OCI-LY7 (cell line): Measurements from ENCODE around the gene NYNRIN. TPM values are rescaled to one million over a fixed set of nuclear protein-coding genes. Genes with fewer than 3 reads are reported as not detected.
A peak's percentile ranks its signal among the peaks of the same experiment; 100 is the strongest.

Experiments used
- BruUV-seq: library from RNA; stranded (reverse); fragments of 400-500 nt; replicated peaks from 2 replicates; lab custom pipeline; 2021; lab: Mats Ljungman, UMichigan
- CTCF ChIA-PET: fragments of 300-600 bp; sonication (Branson Sonifier 250); formaldehyde crosslinking; loops from one replicate; lab custom pipeline; 2022; ENCODE audit warnings: antibody characterized with exemption; ENCODE audit not compliant: unreplicated experiment; lab: Charles Lee
- POLR2A ChIA-PET: fragments of 300-600 bp; sonication (Branson Sonifier 250); formaldehyde crosslinking; loops from one replicate; lab custom pipeline; 2022; ENCODE audit warnings: antibody characterized with exemption; lab: Charles Lee
- DNase-seq: peaks from one replicate; pipeline ENCODE4 v3.0.0-alpha.2; 2015; ENCODE audit warnings: low spot score
- H2AFZ ChIP-seq: fragments of 200-600 bp; sonication (generic), shearing (Covaris generic); 2 replicates; pipeline ENCODE4 v1.6.1; 2014; ENCODE audit warnings: mild to moderate bottlenecking, antibody characterized with exemption, low read length, moderate library complexity
- H3K27ac ChIP-seq: fragments of 200-600 bp; sonication (generic); 2 replicates; pipeline ENCODE4 v1.5.1; 2014; ENCODE audit warnings: mixed run types, low read depth, mild to moderate bottlenecking, moderate library complexity, low read length, inconsistent platforms; ENCODE audit not compliant: poor library complexity, severe bottlenecking
- H3K36me3 ChIP-seq: fragments of 200-600 bp; sonication (generic); 2 replicates; pipeline ENCODE4 v1.6.1; 2014; ENCODE audit warnings: mild to moderate bottlenecking, antibody characterized with exemption, low read length, moderate library complexity, mixed read lengths; ENCODE audit not compliant: insufficient read depth
- H3K4me1 ChIP-seq: fragments of 200-600 bp; sonication (generic); 2 replicates; pipeline ENCODE4 v1.5.1; 2014; ENCODE audit warnings: mild to moderate bottlenecking, low read length; ENCODE audit not compliant: insufficient read depth, poor library complexity, severe bottlenecking
- H3K4me2 ChIP-seq: fragments of 200-600 bp; sonication (generic); 2 replicates; pipeline ENCODE4 v1.6.1; 2014; ENCODE audit warnings: mild to moderate bottlenecking, low read length
- H3K4me3 ChIP-seq: fragments of 200-600 bp; sonication (generic); 2 replicates; pipeline ENCODE4 v1.5.1; 2014; ENCODE audit warnings: mild to moderate bottlenecking, low read depth, low read length; ENCODE audit not compliant: poor library complexity, severe bottlenecking
- H3K79me2 ChIP-seq: fragments of 200-600 bp; sonication (generic); 2 replicates; pipeline ENCODE4 v1.6.1; 2016; ENCODE audit warnings: low read depth, mild to moderate bottlenecking, low read length, moderate library complexity, mixed read lengths; ENCODE audit not compliant: insufficient read depth
- H3K9me2 ChIP-seq: fragments of 200-600 bp; sonication (generic); 2 replicates; pipeline ENCODE4 v1.6.1; 2016; ENCODE audit warnings: mild to moderate bottlenecking, low read length, mixed read lengths; ENCODE audit not compliant: insufficient read depth
- H3K9me3 ChIP-seq: fragments of 200-600 bp; sonication (generic); 2 replicates; pipeline ENCODE4 v1.6.1; 2014; ENCODE audit warnings: mild to moderate bottlenecking, mixed run types, low read length, mixed read lengths
- H4K20me1 ChIP-seq: fragments of 200-600 bp; sonication (generic); 2 replicates; pipeline ENCODE4 v1.6.1; 2014; ENCODE audit warnings: mild to moderate bottlenecking, antibody characterized with exemption, low read length, moderate library complexity, mixed read lengths; ENCODE audit not compliant: insufficient read depth
- EZH2phosphoT487 ChIP-seq: fragments of 200-600 bp; sonication (generic); IDR thresholded peaks from 2 replicates; pipeline ENCODE4 v1.6.1; 2018; ENCODE audit warnings: low read depth, borderline replicate concordance, mild to moderate bottlenecking, mixed run types, antibody characterized with exemption, low read length, moderate library complexity, mixed read lengths
- intact Hi-C: fragments of 100-400 bp; cut with micrococcal nuclease; formaldehyde crosslinking; loops from one replicate; pipeline ENCODE4 v1.10.0; 2022; ENCODE audit not compliant: unreplicated experiment
- total RNA-seq, 2 experiments: library from RNA; depleted of rRNA in 1 of 2; stranded (reverse); fragments of >200 nt in 1 of 2; shearing (Covaris generic) in 1 of 2; gene quantifications; 2 replicates each; pipeline ENCODE4 v1.2.3, GENCODE V29; 2014 to 2022
- TF ChIP-seq, protein P1 (sequence below): fragments of 200-600 bp; sonication (generic); conservative IDR thresholded peaks from 2 replicates; pipeline ENCODE4 v1.5.1; 2014; ENCODE audit warnings: mild to moderate bottlenecking, antibody characterized with exemption, low read length, moderate library complexity, mixed read lengths

Gene NYNRIN
- total RNA-seq, 2 experiments from 2014 or later = 0.13 TPM; not detected in 1

GRCh38 chr14:24461336-24461735, 62.5 kb downstream of the NYNRIN start:
- intact Hi-C loops = no loop called here
- POLR2A ChIA-PET = no interaction called here
- DNase-seq = no peak
- no peaks in the 10 kb centered on the region for H3K36me3 ChIP-seq
- no TSS peak for BruUV-seq
- no peak overlapping the region for H2AFZ ChIP-seq
- no peak overlapping the region for H3K4me2 ChIP-seq
- CTCF ChIA-PET = no interaction called here
- H3K79me2 ChIP-seq = no peaks in the 10 kb centered on the region
- H3K4me1 ChIP-seq = peaks cover 29% of the 10 kb centered on the region
- no peaks in the 10 kb centered on the region for H3K9me2 ChIP-seq
- H3K9me3 ChIP-seq = no peaks in the 10 kb centered on the region
- H4K20me1 ChIP-seq = no peaks in the 10 kb centered on the region
- H3K4me3 ChIP-seq = no peak overlapping the region
- no peak overlapping the region for H3K27ac ChIP-seq
- TF ChIP-seq EZH2phosphoT487 = no peak
- TF ChIP-seq, protein P1, sequence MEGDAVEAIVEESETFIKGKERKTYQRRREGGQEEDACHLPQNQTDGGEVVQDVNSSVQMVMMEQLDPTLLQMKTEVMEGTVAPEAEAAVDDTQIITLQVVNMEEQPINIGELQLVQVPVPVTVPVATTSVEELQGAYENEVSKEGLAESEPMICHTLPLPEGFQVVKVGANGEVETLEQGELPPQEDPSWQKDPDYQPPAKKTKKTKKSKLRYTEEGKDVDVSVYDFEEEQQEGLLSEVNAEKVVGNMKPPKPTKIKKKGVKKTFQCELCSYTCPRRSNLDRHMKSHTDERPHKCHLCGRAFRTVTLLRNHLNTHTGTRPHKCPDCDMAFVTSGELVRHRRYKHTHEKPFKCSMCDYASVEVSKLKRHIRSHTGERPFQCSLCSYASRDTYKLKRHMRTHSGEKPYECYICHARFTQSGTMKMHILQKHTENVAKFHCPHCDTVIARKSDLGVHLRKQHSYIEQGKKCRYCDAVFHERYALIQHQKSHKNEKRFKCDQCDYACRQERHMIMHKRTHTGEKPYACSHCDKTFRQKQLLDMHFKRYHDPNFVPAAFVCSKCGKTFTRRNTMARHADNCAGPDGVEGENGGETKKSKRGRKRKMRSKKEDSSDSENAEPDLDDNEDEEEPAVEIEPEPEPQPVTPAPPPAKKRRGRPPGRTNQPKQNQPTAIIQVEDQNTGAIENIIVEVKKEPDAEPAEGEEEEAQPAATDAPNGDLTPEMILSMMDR = no peak

DNA sequence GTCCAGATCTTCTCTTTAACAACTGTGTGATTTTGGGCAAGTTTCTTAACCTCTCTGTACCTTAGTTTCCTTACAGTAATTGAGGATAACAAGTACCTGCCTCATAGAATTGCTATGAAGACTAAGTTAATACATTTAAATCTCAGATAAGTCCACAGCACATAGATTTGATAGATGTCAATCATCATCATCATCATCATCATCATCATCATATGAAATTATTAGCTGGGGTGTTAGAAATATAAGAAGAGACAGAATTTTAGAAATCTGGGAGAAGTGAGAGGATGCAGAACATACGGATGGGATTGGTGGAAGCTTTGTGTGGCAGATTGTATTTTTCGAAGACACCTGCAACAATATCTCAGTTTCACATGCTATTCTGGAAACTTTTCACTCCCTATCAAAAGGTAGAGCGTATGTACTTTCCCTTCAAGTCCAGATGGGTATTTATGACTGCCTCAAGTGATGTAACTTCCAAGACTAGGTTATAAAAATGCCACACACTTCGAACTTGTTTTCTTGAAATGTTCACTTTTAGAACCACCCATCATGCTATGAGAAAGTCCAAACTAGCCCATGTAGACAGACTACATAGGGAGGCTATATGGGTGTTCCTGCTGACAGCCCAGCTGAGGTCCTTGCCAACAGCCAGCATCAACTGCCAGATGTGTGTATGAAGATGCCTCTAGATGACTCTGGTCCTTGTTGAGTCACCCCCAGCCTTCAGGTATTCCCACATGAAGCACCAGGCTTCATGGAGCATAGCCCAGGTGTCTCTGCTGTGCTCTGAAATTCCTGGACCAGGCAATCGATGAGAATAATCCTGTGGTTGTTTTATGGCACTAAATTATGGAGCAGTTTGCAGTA, 64.4 kb downstream of the NYNRIN start:
- TF ChIP-seq, protein P1 = no peak
- TF ChIP-seq EZH2phosphoT487 = no peak
- intact Hi-C loops = no loop called here
- Histone ChIP-seq H3K36me3 (no peaks in the 10 kb centered on the region), H3K27ac (peak overlapping the region; percentile 82), H3K9me2 (no peaks in the 10 kb centered on the region), H4K20me1 (no peaks in the 10 kb centered on the region), H3K4me3 (peak overlapping the region; percentile 14), H3K79me2 (no peaks in the 10 kb centered on the region), H3K9me3 (no peaks in the 10 kb centered on the region), H3K4me1 (peaks cover 29% of the 10 kb centered on the region), H3K4me2 (peak overlapping the region; percentile 53), H2AFZ (peak overlapping the region; percentile 12; the same call in 1 of the 2 replicates)
- TSS peak; percentile 50 for BruUV-seq
- ChIA-PET POLR2A (interaction anchor here (1.0 kb wide), 1 partner anchor 22 kb away, joined by 4 read pairs; no protein-coding TSS in a partner anchor), CTCF (no interaction called here)
- DNase-seq = peak; percentile 64
